ENCODE results near the gene FNDC3B.

FNDC3B gene

GRCh38 chr3:172387728-172388127 lies 348.4 kb downstream of the FNDC3B start:
- no peak for DNase-seq

- DNase-seq = no peak
Observed at GRCh38 chr3:172388412-172389078, 349.2 kb downstream of the FNDC3B start.

- no peak for DNase-seq
Observed at GRCh38 chr3:172390792-172391191, 351.4 kb downstream of the FNDC3B start.

DNA sequence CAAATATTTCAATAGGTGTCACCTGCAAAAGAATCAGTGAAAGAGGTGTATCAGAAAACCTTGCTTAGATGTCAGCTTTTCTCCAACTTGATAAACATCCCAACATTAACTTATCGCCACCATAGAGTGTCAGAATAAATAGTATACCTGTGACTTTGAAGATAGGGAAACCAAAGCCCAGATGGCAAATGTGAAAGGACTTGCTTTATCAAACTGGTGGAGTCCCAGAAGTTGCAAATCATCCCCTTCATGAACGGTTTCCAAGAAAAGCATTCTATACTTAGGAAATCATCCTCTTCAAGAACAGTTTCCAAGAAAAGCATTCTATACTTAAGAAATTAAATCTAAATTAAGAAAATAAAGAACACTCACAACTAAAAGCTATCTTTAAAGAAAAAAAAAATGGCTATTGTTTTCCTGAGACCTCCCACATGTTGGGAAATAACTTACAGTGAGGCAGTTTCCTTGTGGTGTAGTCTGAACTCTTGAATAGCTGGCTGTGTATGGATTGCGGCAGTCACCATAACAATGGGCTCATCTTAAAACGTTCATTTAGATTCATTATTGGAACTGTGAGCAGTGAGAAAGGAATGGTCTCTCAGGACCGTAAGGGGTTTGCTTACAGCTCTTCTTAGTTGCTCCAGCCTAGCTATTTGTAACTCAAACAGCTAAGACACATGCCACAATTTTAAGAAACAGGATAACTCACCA lies 352.4 kb downstream of the FNDC3B start:
- DNase-seq = no peak

DNA sequence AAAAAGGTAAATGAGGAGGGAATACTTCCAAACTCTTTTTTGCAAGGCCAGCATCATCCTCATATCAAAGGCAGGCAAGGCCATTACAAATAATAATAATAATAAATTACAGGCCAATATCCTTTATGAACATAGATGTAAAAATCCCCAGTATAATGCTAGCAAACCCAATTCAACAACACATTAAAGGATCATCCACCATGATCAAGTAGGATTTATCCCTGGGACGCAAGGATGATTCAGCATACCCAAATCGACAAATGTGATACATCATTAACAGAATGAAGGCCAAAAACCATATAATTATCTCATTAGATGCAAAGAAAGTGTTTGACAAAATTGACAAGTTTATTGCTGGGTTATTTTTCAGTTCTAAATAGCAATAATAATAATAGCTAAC lies 355.3 kb downstream of the FNDC3B start:
- no peak for DNase-seq

DNA sequence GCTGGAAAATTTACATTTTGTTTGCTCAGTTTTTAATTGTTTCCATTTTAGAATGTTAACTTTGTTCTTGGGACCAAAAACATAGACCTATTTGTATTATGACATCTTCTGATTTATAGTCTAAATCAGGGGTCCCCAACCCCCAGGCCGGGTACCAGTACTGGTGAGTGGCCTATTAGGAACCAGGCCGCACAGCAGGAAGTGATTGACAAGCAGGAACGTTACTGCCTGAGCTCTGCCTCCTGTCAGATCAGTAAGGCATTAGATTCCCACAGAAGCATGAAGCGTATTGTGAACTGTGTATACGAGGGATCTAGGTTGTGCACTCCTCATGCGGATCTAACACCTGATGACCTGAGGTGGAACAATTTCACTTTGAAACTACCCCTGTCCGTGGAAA lies 357.0 kb downstream of the FNDC3B start:
- DNase-seq = no peak

- no peak for DNase-seq
Observed at GRCh38 chr3:172397716-172398405, 358.5 kb downstream of the FNDC3B start.

DNA sequence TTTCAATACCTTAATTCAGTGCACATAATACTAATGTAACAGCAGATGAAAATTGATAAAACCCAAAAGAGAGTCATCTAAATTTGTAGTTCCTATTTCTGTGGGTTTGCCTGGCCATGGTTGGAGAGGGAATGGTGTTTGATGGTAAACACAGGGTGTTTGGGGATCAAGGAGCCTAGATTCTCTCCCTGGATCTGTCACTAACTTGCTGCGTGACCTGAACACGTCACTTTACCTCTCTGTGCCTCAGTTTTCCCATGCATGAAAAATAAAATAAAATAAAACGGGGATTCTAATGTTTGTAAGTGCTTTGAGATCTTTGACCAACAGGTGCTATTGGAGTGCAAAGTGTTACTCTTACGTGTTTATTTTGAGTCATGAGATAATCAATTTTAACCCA lies 359.1 kb downstream of the FNDC3B start:
- no peak for DNase-seq

DNA sequence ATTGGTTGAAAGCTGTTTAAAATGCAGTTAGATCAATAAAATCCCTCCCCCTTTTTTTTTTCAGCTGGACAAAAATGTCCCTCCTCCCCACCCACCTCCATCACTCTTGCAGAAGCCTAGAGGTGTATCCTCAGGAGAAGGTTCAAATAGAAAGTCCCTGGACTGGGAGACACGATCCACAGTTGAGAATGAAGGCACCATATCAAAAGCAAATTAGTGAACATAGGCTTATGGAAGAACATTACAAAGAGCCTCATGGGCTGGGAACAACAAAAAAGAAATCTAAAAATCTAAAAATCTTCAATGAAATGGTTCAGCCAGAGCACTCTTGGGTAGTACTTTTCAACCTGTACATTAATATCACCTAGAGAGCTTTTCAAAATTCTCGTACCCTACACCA lies 362.7 kb downstream of the FNDC3B start:
- DNase-seq = no peak

GRCh38 chr3:172402892-172403643 lies 363.7 kb downstream of the FNDC3B start:
- no peak for DNase-seq

GRCh38 chr3:172404237-172404962 lies 365.0 kb downstream of the FNDC3B start:
- DNase-seq = no peak

GRCh38 chr3:172405914-172406313 lies 366.5 kb downstream of the FNDC3B start:
- no peak for DNase-seq

DNA sequence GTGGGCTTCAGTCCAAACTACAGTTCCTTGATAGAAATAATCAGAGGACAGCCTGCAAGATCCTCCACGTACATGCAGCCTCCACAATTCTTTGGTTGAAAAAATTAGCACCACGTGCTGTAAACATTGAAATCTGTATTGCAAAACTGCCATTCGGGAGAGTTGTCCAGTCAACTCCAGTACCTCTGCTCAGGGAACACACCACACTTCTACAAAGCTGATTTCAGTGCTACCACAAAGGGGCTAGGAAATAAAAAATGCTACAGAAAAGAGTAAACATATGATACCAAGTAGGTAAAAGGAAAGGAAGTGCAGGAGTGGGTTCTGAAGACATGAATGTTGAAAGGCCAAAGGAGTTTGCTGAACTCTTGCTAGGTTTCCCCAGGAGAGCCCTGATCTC lies 368.5 kb downstream of the FNDC3B start:
- no peak for DNase-seq

DNA sequence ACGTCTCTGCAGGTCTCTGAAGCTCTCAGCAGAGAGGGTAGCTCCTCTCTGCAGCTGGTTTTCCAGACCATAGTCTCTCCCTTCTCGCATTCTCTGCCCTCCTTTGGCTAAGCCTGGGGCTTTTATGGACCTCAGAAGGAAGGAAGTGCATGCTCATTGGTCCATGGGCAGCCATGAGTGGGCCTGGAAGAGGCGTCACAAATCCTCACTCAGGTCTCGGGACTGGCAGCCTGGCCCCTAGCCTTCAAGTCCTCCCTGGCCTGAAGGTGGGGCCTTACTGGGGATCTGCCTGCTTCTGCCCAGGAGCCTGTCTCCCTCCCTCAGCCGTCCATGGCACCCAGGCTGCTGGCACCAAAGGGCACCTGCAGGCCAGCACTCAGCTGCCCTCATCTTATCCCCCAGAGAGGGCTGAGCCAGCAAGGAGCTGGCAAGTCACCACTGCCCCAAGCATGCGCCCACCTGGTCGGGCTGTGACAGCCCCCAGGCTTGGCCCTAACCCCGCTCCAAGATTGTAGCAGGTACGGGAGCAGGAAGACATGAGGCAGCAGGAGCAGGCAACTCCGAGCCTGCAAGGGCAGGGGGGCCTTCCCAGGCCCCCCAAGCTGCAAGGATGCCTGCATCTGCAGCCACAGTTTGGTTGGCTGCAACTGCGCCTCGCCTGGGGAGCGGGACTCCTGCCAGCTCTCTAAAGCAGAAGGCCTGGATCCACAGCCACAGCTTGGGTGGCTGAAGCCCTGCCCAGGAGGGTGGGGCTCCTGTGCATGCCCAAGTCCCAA lies 371.5 kb downstream of the FNDC3B start:
- no peak for DNase-seq

GRCh38 chr3:172411478-172411947 lies 372.1 kb downstream of the FNDC3B start:
- DNase-seq = no peak

DNA sequence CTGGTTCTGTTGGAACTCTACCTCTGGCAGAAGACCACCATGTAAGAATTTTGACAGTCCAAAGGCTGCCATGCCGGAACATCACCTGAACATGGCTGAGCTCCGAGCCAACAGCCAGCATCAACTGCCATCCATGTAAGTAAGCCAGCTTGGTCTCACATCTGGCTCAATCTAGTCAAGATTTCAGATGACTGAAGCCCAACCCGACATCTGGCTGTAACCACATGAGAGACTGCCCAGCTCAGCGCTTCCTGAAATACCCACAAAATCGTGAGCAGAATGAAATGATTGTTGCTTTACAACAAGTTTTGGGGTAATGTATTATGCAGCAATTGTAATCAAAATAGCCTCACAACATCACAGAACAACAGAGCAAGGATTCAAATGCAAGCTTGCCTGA lies 375.9 kb downstream of the FNDC3B start:
- no peak for DNase-seq

- no peak for DNase-seq
Observed at GRCh38 chr3:172437713-172438112, 398.3 kb downstream of the FNDC3B start.

DNA sequence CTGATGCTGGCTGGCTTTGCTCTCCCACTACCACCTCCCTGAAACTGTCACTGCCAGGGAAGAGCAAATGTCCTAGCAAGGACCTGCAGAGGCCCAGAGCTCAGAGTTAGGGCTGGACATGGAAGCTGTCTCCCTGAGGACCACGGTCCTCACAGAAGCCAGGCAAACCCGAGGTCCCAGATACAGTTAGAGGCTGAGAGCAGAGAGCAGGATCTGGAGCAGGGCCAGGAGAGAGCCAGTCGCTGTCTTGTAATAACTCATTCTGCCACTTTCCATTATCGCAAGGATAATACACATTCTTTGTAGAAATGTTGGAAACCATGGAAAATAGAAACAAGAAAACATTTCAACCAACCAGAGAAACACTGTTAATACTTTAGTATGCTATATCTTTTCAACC lies 398.8 kb downstream of the FNDC3B start:
- DNase-seq = no peak

- no peak for DNase-seq
Observed at GRCh38 chr3:172441581-172441980, 402.2 kb downstream of the FNDC3B start.

GRCh38 chr3:172442606-172443005 lies 403.2 kb downstream of the FNDC3B start:
- no peak for DNase-seq

GRCh38 chr3:172444821-172445220 lies 405.4 kb downstream of the FNDC3B start:
- DNase-seq = no peak

- DNase-seq = no peak
Observed at GRCh38 chr3:172446198-172446597, 406.8 kb downstream of the FNDC3B start.
